GOT3 (cell line): ENCODE data around the gene PLLP.
A peak's percentile ranks its signal among the peaks of the same experiment; 100 is the strongest.

Source experiments
- DNase-seq: peaks from one replicate; lab custom pipeline; 2025; ENCODE audit warnings: mixed read lengths; lab: John Stamatoyannopoulos, UW

Gene PLLP, protein sequence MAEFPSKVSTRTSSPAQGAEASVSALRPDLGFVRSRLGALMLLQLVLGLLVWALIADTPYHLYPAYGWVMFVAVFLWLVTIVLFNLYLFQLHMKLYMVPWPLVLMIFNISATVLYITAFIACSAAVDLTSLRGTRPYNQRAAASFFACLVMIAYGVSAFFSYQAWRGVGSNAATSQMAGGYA

DNA sequence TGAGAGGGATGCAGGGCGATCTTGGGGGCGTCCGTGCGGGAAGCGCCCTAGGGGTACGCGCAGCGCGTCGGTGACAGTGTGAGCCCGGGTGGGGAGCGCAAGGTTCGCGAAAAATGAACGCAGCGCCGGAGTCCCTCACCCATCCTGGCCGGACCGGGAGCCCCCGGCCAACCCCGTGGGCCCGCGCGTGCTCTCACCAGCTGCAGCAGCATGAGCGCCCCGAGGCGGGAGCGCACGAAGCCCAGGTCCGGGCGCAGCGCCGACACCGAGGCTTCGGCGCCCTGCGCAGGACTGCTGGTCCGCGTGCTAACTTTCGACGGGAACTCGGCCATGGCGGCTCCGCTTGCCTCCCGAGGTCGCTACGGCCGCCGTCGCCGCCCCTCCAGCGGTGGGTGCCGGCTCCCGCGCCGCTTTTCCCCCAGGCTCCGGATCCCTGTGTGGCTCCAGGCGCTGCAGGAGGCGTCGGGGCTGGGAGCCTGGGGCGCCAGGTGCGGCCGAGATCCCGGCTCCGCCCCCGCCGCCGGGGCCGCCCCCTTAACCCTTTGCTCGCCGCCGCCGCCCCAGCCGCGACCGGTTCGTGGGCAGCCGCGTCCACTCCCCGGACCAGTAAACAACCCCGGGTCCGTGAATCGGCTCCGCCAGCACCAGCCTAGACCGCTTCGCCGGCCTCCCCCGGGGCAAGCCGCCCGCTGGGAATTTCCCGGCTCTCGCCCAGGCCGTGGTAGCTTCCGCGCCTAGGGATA, at the start of gene PLLP:
Gene PLLP (minus strand): TSS at position 464 of the 743 bp plus-strand sequence. CDS start 132 bp downstream, at position 332.
- no peak for DNase-seq

DNA sequence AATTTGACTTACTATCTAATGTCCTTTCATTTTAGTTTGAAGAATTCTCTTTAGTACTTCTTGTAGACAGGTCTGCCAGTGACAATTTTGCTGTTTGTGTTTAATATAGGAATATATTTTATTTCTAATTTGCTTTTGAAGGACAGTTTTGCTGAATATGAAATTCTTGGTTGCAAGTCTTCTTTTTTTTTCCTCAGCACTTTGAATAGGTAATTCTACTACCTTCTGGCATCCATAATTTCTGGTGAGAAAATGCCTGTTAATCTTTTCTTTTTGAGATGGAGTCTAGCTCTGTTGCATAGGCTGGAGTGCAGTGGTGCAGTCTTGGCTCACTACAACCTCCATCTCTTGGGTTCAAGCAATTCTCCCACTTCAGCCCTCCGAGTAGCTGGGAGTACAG, 48.9 kb upstream of the PLLP start:
- no peak for DNase-seq

DNA sequence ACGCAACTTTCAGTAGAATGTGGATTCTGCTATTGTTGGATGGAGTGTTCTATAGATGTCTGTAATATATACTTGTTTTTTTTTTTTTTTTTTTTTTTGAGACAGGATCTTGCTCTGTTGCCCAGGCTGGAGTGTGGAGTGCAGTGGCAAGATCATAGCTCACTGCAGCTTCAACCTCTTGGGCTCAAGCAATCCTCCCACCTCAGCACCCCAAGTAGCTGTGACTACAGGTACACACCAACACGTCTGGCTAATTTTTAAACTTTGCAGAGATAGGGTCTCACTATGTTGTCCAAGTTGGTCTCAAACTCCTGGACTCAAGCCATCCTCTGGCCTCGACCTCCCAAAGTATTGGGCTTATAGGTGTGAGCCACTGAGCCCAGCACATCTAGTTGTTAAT, 46.9 kb upstream of the PLLP start:
- no peak for DNase-seq

DNA sequence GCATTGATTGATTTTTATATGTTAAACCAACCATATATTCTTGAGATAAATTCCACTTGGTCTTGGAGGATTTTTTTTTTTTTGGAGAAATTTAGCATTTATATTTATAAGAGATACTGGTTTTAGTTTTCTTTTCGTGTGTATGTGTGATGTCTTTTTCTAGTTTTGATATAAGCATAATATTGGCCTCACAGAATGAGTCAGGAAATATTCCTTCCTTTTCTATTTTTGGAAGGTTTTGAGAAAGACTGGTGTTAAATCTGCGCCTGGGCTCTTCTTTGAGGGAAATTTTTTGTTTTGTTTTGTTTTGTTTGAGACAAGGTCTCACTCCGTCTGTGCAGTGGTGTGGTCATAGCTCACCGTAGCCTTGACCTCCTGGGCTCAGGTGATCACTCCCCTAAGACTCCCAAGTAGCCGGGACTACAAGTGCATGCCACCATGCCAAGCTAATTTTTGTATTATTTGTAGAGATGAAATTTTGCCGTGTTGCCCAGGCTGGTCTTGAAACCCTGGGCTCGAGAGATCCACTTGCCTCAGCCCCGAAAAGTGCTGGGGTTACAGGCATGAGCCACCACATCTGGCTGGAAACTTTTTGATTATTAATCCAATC, 45.4 kb upstream of the PLLP start:
- DNase-seq = no peak

DNA sequence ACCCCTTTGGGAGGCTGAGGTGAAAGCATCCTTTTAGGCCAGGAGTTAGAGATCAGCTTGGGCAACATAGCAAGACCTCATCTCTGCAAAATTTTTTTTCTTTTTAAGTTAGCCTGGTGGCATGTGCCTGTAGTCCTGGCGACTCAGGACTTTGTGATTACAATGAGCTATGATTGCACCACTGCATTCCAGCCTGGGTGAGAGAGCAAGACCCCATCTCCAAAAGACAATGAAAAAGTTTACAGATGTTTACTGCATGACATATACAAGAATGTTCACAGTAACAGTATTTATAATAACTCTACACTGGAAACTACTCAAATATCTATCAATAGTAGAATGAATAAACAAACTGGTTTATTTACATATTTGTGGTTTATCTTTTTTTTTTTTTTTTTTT, 41.0 kb upstream of the PLLP start:
- DNase-seq = no peak

DNA sequence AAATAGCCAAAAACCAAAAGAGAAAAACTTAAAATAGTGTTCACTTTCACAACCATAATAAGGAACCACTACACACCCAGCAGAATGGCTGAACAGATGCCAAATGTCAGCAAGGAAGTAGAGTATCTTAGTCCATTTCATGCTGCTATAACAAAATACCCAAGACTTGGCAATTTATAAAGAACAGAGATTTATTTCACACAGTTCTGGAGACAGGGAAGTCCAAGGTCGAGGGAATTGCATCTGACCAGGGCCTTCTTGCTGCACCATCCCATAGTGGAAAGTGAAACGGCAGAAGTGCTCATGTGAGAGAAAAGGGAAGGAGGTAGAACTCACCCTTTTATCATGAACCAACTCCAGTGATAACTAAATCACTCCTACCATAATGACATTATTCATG, 40.3 kb upstream of the PLLP start:
- no peak for DNase-seq

DNA sequence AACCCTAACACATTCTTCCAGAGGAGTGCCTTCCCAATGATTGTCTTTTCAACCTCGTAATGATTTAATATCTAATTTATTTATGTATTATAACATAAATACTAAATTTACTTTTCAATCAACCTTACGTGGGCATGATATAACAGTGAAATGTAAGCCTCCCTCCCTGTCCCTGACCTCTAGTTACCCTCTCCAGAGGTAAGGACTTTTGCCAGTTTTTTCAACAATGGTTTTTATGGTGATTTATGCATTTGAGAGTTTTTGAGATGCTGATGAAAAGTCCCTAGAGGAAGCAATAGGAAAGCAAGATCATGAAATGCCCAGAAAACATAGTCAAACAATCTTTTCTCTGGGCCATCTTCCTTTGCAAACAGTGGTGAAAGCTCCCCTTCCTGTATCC, 35.2 kb upstream of the PLLP start:
- no peak for DNase-seq

DNA sequence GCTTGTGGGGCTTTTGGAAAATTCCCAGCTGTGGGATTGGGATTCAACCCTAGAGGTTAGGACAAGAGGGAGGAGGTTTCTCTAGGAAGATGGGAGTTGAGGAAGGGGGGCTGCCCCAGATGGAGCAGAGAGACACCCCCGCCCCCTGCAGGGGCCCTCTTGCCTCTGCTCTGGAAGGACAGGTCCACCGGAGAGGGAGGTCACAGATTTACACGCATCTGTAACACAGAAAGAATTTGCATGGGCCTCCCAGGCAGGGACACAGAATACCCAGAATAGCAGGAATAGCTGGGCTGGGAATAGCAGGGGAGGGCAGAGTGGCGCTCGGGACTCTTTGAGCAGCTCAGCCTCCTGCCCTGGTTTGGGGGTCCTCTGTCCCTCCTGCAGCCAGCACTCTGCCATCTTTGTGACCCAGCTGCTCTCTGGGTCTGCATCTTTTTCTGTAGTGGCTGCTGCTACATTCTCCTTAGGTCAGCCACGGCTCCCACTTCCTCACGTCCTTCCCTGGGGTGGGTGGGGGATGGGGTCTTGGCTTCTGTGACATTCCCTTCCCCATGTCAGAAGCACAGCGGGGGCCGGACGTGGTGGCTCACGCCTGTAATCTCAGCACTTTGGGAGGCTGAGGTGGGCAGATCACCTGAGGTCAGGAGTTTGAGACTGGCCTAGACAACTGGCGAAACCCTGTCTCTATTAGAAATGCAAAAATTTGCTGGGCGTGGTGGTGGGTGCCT, 33.9 kb upstream of the PLLP start:
- DNase-seq = no peak

DNA sequence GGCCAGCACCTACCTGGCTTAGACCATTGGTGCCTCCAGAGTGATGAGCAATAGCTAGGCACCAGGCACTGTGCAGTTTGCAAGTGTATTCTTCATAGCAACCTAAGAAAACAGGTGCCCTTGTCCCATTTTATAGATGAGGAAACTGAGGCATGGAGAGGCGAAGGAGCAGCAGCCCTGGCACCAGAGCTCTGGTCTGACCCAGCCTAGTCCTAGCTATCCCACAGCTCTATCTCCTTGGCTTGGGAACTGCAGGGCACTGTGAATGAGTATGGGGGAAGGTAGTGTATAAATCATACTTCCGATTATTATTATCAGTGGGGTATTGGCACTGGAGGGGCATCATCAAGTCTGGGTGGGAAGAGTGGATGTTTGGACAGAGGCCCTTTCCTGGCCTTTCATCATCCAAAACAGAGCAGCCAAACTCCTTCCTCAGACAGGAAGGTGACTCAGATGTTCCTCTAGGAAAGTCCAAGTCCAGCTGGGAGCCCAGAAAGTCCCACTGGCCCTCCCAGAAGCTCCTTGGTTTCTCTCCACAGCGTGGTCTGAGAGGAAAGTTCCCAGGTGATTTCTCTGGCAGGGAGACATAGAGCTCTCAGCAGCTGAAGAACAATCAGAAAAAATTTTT, 32.0 kb upstream of the PLLP start:
- DNase-seq = peak; percentile 25

DNA sequence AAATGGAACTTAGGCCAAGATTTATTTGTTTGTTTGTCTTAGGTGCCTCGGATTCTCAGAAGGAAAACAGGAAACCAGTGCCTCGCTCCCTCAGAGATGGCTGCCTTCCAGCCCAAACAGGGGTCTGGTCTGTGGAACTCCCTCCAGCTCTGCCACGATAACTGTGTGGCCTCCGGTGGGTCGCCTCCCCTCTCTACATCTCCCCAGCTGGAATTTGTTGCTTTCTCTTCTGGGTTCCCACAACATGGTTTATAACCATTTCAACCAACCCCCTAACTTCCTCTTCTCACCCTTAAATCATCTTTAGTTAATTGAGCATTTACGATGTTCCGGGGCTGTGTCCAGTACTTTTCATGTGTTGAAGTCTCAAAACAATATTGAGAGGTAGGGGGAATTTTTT, 30.9 kb upstream of the PLLP start:
- DNase-seq = no peak

DNA sequence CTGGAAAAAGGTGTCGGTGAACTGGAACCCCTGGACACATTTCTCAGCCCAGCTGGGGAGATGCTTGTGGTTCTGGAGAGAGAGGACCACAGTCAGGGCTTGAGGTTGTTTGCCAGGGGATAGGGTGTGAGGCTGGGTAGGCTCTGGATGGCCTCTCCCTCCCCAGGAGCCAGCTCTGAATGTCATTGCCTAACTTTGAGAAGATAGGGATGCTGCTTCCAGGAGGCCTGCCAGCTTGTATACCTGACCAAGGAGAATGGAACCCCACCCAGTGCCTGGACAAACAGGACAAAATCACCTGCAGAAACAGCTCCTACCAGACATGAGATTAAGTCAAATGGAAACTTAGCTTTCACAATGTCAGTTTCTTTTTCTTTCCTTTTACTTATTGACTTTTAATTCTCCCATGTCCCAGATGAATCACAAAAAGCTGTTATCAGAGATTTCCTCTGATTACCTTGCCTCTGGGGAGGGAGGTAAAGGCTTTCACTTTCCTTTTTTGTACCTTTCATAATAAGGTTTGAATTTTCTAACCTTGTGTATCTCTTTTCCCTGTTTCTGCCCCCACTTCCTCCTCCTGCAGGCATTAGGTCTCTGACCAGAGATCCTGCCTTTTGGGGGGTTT, 29.8 kb upstream of the PLLP start:
- no peak for DNase-seq

DNA sequence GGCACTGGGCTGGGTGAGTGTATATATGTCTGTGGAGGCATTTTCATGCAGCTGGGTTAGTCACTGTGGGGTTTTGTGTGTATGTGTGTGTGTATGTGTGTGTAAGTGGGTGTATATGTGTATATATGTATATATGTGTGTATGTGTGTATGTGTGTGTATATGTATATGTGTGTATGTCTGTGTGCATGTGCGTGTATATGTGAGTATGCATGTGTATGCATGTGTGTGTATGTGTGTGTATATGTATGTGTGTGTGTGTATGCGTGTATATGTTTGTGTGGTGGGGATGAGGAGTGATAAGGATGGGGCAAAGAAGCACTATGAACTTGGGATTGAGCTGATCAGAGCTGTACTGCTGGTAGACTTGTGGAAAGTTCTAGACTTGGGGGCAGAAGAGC, 29.0 kb upstream of the PLLP start:
- DNase-seq = no peak

DNA sequence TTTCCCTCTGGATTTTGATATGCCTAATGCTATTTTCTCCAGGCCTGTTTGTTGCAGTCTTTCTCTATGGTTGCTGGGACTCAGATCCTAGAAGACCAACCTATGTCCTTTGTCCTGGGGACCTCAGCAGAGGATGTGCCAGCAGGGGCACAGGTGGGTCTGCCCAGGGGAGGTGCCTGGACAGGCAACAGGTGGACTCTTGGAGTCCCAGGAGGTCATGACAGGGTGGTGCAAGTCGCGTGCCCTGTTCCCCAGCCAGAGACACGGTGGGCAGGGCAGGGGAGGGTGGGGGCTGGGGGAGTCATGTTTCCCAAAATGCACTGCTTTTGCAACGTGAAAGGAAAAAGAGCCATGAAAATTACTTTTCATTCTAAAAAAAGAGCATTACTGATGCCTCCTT, 26.3 kb upstream of the PLLP start:
- no peak for DNase-seq

DNA sequence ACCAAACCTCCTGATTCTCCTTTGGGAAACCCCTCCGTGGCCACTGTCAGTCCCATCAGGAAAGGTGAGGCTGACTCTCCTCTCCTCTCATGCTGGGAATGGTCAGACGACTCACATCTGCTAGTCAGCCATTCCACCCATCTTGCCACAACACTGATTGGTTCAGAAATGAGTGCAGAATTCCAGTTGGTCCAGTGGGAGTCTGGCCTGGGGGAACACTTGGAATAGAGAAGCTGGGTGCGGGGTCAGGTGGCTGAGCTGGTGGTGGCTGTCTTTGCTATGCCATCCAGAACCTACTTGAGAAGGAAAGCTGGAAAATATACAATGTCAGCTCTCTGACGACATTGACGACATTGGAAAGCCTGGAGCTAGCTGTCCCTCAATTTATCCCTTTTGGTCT, 23.6 kb upstream of the PLLP start:
- no peak for DNase-seq

DNA sequence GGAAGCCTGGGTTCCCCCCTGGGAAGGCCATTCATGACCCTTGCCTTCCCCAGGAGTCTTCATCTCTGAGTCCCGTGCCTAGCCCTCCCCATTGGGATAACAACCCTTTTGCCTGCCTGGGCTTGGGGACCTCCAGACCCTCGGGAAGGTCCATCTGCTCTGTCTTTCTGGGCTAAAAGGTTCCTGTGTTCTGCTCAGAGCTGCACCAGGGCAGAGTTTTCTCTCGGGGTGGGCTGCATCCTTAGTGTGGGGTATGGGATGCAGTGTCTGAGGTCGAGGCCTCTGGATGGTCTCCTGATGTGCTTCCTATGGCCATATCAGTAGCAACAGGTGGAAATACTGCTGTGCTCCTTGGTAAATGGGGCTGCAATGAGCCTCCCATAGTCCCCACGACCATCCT, 22.9 kb upstream of the PLLP start:
- no peak for DNase-seq

DNA sequence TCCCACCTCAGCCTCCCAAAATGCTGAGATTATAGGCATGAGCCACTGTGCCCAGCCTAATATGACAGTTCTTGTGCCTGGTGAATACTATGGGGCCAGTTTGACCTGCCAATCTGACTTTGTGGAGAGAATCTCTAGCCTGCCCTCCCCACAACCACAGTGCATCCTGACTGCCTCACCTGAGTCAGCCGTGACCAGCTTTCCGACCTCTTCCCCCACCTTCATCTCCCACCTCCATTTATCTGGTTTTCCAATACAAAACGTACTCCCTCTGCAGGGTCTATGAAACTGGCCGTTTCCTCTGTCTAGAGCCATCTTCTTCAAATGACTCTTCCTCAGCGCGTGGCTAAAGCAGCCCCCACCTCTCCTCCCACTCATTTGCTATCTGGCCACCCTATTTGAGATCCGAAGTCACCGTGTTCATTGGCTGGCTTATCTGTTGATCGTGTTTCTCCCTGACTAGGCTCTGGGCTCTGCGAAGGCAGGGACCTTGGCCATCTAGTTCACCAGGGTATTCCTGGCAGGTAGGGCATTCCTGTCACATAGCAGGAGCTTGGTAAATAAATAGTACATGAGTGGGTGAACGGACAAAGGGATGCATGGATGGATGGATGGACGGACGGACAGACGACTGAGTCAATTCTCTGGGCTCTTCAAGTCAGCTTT, 22.3 kb upstream of the PLLP start:
- DNase-seq = no peak

DNA sequence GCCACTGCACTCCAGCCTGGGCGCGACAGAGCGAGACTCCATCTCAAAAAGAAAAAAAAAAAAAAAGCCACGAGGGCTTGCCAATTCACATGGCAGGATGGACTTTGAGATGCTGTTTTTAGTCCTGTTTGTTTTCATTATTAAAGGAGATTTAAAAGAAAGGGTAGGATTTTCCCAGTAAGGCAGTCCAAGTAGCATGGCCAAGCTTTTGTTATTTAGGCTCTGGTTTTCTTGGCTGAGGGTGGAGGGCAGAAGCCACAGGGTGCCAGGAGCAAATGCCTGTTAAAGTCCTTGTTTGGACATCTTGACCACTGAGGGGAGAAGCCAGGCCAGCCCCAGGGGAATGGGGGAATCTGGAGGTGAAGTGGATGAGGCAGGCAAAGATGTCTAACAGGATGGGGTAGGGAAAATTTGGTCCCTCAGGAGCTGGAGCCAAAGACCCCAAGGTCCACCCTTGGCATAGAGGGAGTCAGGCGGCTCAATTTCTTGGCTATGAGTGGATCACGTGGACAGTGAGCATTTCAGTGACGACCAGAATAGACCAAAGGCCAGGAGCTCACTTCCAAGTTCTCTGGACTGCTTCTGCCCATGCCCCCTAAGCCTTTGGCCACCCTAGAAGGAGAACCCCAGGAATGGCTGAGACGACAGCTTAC, 20.8 kb upstream of the PLLP start:
- no peak for DNase-seq

DNA sequence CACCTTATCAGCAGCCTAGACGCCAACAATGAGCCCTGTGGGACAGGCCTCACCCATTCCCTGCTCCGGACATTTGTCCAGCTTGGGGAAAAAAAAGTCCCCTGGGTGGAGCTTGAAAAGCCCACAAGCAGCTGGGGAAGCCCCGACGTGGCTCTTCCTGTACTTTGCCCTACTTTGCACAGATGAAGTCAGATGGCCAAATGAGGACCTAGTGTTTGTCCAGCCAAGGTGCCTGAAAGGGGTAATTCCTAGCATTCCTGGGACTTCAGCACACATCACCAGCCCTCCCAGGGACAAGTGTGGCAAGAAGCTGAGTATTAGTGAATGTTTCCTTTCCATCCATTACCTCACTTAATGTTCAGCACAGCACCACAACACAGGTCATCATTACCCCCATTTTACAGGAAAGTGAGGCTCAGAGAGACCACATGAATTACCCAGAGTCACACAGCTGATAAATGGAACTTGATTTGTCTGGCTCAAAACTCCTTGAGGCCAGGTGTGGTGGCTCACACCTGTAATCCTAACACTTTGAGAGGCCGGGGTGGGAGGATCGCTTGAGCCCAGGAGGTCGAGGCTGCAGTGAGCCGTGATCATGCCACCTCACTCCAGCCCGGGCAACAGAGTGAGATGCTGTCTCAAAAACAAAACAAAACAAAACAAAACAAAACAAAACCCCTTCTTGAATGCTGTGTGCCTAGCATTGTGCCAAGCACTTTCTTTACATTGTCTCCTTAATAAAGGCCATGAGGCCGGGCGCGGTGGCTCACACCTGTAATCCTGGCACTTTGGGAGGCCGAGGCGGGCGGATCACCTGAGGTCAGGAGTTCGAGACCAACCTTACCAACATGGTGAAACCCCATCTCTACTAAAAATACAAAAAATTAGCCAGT, 19.9 kb upstream of the PLLP start:
- DNase-seq = no peak

DNA sequence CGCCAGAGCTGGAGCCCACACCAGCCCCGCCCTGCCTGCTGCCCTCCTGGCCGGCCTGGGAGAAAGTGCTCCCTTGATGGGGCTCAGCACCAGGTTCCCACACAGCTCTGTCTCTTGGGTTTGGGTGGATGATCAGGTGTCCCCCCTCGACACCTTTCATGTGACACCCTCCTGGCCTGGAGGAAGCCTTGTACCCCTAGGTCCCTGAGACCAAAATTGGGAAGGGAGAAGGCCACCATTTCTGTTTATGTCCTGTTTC, 19.4 kb upstream of the PLLP start:
- DNase-seq = no peak
